Natural killer cell (primary cell): Measurements from ENCODE around the gene IL17C. TPM values are rescaled to one million over a fixed set of nuclear protein-coding genes. Genes with fewer than 3 reads are reported as not detected.

Source experiments
- ATAC-seq, 3 donors: fragments of 150-1000 bp in 2 of 3; fragments of 200-7000 bp in 1 of 3; cut with Tn5 transposase; 1 replicate in 1 of 3; 2 replicates in 2 of 3; pipeline ENCODE4 v1.10.0; 2021; ENCODE audit warnings: mild to moderate bottlenecking in 2 of 3, moderate library complexity in 2 of 3
- DNase-seq, 2 donors: peaks; one replicate each; pipeline versions ENCODE4 v3.0.0 to v3.0.0-alpha.2; 2013 to 2021; ENCODE audit warnings: mixed read lengths in 1 of 2
- H3K27ac ChIP-seq: one replicate; pipeline ENCODE4 v1.5.1; 2013; ENCODE audit warnings: mild to moderate bottlenecking, low read length
- H3K27me3 ChIP-seq: one replicate; pipeline ENCODE4 v1.6.1; 2013; ENCODE audit warnings: low read length; ENCODE audit not compliant: control insufficient read depth, insufficient read depth
- H3K36me3 ChIP-seq: one replicate; pipeline ENCODE4 v1.6.1; 2013; ENCODE audit warnings: low read length; ENCODE audit not compliant: control insufficient read depth, insufficient read depth
- H3K4me1 ChIP-seq: one replicate; pipeline ENCODE4 v1.6.1; 2013; ENCODE audit warnings: low read length; ENCODE audit not compliant: control insufficient read depth, insufficient read depth
- H3K4me3 ChIP-seq: one replicate; pipeline ENCODE4 v1.5.1; 2013; ENCODE audit warnings: low read length
- H3K9me3 ChIP-seq: one replicate; pipeline ENCODE4 v1.6.1; 2013; ENCODE audit warnings: low read length; ENCODE audit not compliant: control insufficient read depth, insufficient read depth
- H3K27ac Mint-ChIP-seq, 2 donors: one replicate each; pipeline ENCODE4 v1.8.0; 2022; ENCODE audit warnings: mild to moderate bottlenecking in 2 of 2, mixed read lengths in 2 of 2, moderate library complexity in 1 of 2
- H3K27me3 Mint-ChIP-seq, 2 donors: one replicate each; pipeline ENCODE4 v1.8.0; 2022; ENCODE audit warnings: low read depth in 2 of 2, mixed read lengths in 2 of 2
- H3K36me3 Mint-ChIP-seq: one replicate; pipeline ENCODE4 v1.8.0; 2022; ENCODE audit warnings: mixed read lengths
- H3K4me1 Mint-ChIP-seq, 2 donors: one replicate each; pipeline ENCODE4 v1.8.0; 2022; ENCODE audit warnings: mixed read lengths in 2 of 2
- H3K4me3 Mint-ChIP-seq: one replicate; pipeline ENCODE4 v1.8.0; 2022; ENCODE audit warnings: mild to moderate bottlenecking, moderate library complexity, mixed read lengths
- H3K9me3 Mint-ChIP-seq, 2 donors: one replicate each; pipeline ENCODE4 v1.8.0; 2022; ENCODE audit warnings: mixed read lengths in 2 of 2
- CTCF ChIP-seq: fragments of 200-600 bp; IDR thresholded peaks from one replicate; pipeline ENCODE4 v1.8.0; 2022; ENCODE audit warnings: antibody characterized with exemption
- WGBS: methylation state at CpG from one replicate; pipeline ENCODE4 v1.1.7; 2013; ENCODE audit warnings: missing lambda C conversion rate; ENCODE audit not compliant: insufficient coverage; 5-methylcytosine and 5-hydroxymethylcytosine counted together
- intact Hi-C: fragments of 100-400 bp; cut with micrococcal nuclease; formaldehyde crosslinking; loops from one replicate; pipeline ENCODE4 v1.14.2; 2022
- total RNA-seq, 4 donors: library from RNA; stranded (reverse); fragments of 120-200 nt in 1 of 4; gene quantifications; one replicate each; pipeline versions ENCODE4 v1.2.3 to v1.2.4, GENCODE V29; 2013 to 2022

IL17C gene
- total RNA-seq, 3 donors from 2014 or later (not counting 1 experiment from before 2014, with no cell fraction given) = 0.61 to 3.0 (median 1.2) TPM

- intact Hi-C loops = loop anchor here (1.0 to 5.0 kb wide), 3 partner anchors 12 to 1265 kb away; no protein-coding TSS in a partner anchor
- H3K4me3 Mint-ChIP-seq = peak overlapping the region; percentile 78
- H3K27me3 Mint-ChIP-seq = no peaks in the 10 kb centered on the region
These were observed 14.3 kb downstream of the IL17C start for GRCh38 chr16:88652762-88653063.

GRCh38 chr16:88653101-88653500 is 14.7 kb downstream of the IL17C start:
- no peak for TF ChIP-seq CTCF
- Histone ChIP-seq H3K4me3 (no peak overlapping the region), H3K36me3 (peaks cover 33% of the 10 kb centered on the region), H3K27me3 (no peaks in the 10 kb centered on the region), H3K4me1 (peaks cover 77% of the 10 kb centered on the region), H3K27ac (peak overlapping the region; percentile 99), H3K9me3 (no peaks in the 10 kb centered on the region)
- no peaks in the 10 kb centered on the region for H3K36me3 Mint-ChIP-seq
- ATAC-seq (no peak), DNase-seq (no peak)
- peak overlapping the region; percentile 96 to 99 for H3K27ac Mint-ChIP-seq
- H3K4me3 Mint-ChIP-seq = peak overlapping the region; percentile 78
- intact Hi-C loops = loop anchor here (1.0 to 5.0 kb wide), 3 partner anchors 13 to 1266 kb away; no protein-coding TSS in a partner anchor
- peaks cover 42 to 51% of the 10 kb centered on the region in 2 donors for H3K4me1 Mint-ChIP-seq
- 77% methylated on average over 13 of the region's 13 CpGs for WGBS
- H3K9me3 Mint-ChIP-seq = no peaks in the 10 kb centered on the region
- no peaks in the 10 kb centered on the region for H3K27me3 Mint-ChIP-seq

More at GRCh38 chr16:88652762-88653063, 14.3 kb downstream of the IL17C start:
- Histone ChIP-seq H3K4me3 (no peak overlapping the region), H3K4me1 (peaks cover 81% of the 10 kb centered on the region), H3K9me3 (no peaks in the 10 kb centered on the region), H3K27ac (peak overlapping the region; percentile 99), H3K36me3 (peaks cover 37% of the 10 kb centered on the region), H3K27me3 (no peaks in the 10 kb centered on the region)
- DNase-seq = no peak
- WGBS = 71% methylated on average over 6 of the region's 8 CpGs
- H3K27ac Mint-ChIP-seq = peak overlapping the region; percentile 96 to 99
- H3K36me3 Mint-ChIP-seq = no peaks in the 10 kb centered on the region
- no peaks in the 10 kb centered on the region for H3K9me3 Mint-ChIP-seq
- TF ChIP-seq CTCF = no peak
- peaks cover 42 to 55% of the 10 kb centered on the region in 2 donors for H3K4me1 Mint-ChIP-seq
- ATAC-seq = no peak

DNA sequence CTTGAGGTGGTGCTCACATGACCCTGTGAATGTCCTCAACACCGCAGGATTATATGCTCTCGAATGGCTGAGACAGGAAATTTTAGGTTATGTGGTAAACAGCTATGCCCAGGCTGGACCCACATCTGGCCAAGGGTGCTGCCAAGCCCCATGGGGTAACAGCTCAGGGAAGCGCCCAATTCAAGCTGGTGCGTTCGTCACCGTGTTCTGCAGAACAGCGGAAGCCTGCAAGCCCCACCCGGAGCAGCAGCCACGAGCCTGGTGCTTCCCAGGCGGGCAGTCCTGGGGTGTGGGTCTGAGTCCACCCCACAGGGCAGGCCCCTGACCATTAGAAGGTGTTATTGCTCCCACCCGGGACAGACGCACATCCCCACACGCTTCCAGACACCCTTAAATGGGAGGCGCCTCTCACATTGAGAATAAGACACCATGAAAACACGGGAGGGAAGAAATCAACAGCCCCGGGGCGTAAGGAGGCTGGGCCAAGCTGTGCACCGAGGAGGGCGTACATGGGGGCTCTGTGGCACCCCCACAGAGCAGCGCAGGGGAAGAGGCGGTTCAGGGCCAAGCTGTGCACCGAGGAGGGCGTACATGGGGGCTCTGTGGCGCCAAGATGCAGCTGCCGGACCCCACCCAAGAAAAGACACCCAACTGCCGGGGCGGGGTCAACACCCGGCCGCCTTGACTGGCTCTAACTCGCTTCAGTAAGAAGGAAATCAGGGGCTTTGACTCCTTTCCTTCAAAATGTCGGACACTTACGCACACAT is 15.4 kb downstream of the IL17C start:
- H3K4me1 Mint-ChIP-seq = peaks cover 42 to 48% of the 10 kb centered on the region in 2 donors
- H3K4me3 Mint-ChIP-seq = peak overlapping the region; percentile 78
- peak; percentile 39 to 49 (median 40) for ATAC-seq
- WGBS = 52% methylated on average over 32 of the region's 32 CpGs
- H3K27me3 Mint-ChIP-seq = no peaks in the 10 kb centered on the region
- H3K36me3 Mint-ChIP-seq = no peaks in the 10 kb centered on the region
- no peaks in the 10 kb centered on the region for H3K9me3 Mint-ChIP-seq
- H3K9me3 ChIP-seq = no peaks in the 10 kb centered on the region
- peak; percentile 55 to 77 for DNase-seq
- no peak for TF ChIP-seq CTCF
- H3K27ac ChIP-seq = peak overlapping the region; percentile 99
- no peaks in the 10 kb centered on the region for H3K27me3 ChIP-seq
- intact Hi-C loops = loop anchor here (1.0 to 5.0 kb wide), 4 partner anchors 10 to 1266 kb away; partner anchors contain the start of gene MVD
- peak overlapping the region; percentile 96 to 99 for H3K27ac Mint-ChIP-seq
- H3K4me3 ChIP-seq = no peak overlapping the region
- H3K4me1 ChIP-seq = peaks cover 70% of the 10 kb centered on the region
- H3K36me3 ChIP-seq = peaks cover 32% of the 10 kb centered on the region
